NCI-H69 (cell line): ENCODE data around the gene GPR139.

Experiments
- DNase-seq: peaks from one replicate; lab custom pipeline; 2025; lab: John Stamatoyannopoulos, UW

The GPR139 gene

DNA sequence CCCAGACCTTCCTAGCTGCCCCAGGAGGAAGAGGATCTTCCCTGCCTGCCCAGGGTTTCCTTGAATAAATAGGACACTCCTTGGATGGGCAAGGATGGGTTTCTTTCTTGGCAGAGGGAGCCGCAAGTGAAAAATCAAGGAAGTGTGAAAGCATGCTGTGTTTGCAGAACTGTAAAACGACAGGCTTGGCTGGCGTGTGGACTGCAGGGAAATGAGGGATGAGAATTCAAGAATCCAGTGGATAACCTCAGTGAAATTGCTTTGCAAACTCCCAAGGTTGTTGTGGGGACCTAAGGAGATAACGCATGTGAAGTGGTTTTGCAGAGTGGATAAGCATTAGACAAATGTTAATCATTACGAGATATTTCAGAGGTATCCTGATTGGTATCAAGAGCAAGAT, 20.4 kb downstream of the GPR139 start:
- DNase-seq, result no peak

DNA sequence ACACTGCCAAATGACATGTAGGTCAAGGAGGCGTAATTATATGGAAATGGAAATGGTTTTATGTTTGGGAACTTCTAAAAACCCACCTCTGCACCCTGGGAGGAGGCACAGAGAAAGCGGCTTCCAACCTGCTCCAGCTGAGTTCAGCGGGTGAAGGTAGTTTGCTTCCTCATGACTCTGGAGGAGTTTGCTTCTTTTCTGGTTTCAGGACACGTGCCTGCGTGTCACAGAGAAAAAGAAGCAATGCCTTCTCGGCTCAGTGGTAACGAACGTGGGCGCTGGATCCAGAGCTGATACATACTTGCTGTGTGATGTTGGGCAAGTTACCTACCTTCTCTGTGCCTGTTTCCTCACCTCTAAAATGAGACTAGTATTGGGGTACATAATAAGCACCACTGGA, 22.1 kb downstream of the GPR139 start:
- DNase-seq, result no peak

GRCh38 chr16:20051147-20051546, 22.5 kb downstream of the GPR139 start:
- DNase-seq, result no peak

DNA sequence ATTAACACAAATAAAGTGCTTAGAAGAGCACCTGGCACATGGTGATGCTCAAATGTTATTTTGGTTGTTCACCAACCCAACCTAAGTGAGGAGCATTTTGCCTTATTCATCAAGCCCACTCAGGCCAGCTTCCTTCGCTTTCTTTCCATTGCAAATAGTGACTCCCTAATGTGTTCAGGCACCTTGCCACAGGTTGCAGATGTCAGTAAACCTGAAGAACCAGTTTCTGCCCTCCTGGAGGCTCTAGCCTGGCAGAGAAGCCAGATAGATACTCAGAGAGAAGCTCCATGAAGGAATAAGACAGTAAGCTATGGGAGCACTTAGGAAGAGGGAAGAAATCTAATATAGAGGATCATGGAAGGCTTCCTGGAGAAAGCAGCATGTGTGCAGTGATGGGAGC, 23.9 kb downstream of the GPR139 start:
- no peak for DNase-seq

DNA sequence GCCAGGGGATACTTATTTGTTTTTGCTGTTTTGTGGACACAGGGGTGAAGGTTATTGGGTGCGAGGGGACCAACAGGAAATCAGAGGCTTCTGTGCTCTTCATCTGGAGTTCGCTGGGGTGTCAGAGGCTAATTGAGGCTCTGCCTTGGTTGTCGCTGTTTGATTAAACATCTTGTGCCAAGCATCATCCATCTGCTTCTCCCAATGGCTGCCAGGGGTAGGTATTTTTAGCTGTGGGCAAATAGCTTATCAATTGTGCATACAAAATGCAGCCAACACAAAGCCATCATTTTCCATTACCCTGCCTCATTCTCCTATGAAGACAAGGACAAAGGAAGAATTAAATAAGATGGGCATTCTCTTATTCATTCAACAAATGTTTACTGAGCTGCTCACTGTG, 27.8 kb downstream of the GPR139 start:
- DNase-seq, result peak; percentile 21

- no peak for DNase-seq
Observed at GRCh38 chr16:20042848-20043247, 30.8 kb downstream of the GPR139 start.

GRCh38 chr16:20041924-20042596, 31.6 kb downstream of the GPR139 start:
- DNase-seq, result no peak

DNA sequence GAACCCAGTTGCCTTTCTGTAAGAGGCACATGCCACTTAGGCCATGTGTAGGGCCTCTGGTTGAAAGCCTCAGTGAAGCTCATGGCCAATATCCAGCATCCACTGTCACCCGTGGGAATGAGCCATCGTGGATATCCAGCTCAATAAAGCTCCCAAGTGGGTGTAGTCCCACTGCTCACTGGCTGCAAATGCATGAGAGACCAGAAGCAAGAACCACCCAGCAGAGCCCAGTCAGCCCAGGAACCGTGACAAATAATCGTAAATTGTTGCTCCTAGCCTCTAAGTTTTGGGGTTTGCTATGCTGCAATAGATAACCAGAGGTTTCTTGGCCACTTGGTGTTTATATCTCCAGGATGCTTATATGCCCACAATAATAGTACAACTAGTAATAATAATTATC, 33.7 kb downstream of the GPR139 start:
- DNase-seq, result no peak

DNA sequence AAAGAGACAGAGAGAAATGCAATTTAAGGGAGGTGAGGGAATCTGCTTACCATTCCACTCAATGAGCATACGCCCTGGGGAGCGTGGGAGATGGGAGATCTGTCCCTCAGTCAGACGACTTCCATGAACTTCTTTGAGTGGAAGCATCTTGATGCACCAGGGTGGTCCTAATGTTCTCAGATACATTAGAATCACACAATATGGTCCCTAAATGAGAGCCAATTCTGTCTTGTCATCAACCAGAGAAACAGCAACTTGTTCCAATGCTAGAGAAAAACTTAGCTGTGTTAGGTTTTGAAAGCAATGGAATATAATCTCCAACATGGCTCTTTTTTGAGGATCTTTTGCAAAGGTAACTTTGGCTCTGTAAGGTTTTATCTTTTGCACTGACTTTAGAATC, 44.1 kb downstream of the GPR139 start:
- no peak for DNase-seq

DNA sequence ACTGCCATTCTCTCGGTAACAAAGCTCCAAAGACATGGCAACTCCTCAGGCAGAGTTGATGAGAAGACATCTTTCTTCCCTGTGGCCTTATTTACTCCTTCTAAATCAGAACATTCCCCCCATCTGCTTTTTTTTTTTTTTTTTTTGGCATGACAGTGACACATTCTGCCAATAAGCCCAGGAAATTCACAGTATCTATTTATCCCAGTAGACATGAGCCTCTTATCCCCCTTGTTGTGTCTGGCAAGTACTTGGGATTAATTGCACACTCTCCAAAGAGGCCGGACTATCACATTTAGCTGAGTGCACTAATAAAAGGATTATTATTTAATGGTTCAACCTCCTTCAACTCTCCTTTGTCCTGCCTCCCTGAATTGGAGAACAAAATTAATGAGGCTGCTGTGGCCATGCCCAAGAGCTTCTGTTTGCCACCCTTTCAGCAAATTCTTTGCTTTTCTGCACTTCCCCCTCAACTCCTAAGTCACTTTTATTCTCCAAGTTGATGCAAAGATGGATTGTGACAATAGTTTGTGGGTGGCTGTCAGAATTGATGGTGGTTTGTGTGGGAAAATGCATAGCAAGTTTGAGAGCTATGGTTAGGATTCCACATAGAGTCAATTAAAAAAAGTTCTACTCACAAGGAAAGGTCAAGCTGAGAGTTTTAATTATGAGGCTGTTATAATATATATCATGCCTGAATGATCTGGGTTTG, 47.2 kb downstream of the GPR139 start:
- DNase-seq, result no peak

GRCh38 chr16:20023190-20023589, 50.5 kb downstream of the GPR139 start:
- DNase-seq, result no peak

DNA sequence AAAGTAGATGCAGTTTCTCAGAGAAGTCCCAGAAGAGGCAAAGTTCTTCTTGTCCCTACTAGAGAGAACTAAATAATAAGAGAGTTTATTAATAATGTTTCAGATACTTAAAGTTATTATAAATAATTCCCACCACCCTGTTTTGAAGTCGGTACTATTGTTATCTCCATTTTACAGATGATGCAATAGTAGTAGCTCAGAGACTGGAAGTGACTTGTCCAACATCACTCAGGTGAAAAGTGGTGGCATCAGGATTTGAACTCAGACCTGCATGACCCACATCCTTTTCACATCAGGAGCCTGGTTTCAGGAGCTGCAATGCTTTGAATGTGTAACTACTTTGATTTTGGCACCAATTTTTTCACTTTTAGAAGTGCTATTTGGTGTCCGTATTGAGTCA, 52.7 kb downstream of the GPR139 start:
- DNase-seq, result no peak

GRCh38 chr16:20020083-20020482, 53.6 kb downstream of the GPR139 start:
- no peak for DNase-seq

- no peak for DNase-seq
Observed at GRCh38 chr16:20016234-20016633, 57.5 kb downstream of the GPR139 start.

DNA sequence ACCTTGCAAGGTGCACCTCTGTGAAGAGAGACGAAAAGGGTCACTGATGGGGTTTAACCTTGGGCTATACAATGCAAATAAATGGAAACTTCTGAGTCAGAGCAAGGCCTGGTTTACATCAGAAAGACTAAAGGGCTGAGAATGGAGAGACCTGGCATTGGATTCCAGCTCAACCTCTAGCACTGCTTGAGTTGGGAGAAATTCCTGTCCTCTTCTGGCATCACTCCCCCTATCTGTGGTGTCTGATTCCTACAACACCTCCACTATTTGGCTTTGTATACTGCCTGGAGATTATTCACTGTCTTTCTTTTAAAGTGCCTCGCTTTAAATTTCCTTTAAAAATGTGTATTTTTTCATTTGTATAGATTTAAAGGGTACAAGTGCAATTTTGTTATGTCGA, 68.8 kb downstream of the GPR139 start:
- peak; percentile 6 for DNase-seq

GRCh38 chr16:20002936-20003335, 70.8 kb downstream of the GPR139 start:
- no peak for DNase-seq

DNA sequence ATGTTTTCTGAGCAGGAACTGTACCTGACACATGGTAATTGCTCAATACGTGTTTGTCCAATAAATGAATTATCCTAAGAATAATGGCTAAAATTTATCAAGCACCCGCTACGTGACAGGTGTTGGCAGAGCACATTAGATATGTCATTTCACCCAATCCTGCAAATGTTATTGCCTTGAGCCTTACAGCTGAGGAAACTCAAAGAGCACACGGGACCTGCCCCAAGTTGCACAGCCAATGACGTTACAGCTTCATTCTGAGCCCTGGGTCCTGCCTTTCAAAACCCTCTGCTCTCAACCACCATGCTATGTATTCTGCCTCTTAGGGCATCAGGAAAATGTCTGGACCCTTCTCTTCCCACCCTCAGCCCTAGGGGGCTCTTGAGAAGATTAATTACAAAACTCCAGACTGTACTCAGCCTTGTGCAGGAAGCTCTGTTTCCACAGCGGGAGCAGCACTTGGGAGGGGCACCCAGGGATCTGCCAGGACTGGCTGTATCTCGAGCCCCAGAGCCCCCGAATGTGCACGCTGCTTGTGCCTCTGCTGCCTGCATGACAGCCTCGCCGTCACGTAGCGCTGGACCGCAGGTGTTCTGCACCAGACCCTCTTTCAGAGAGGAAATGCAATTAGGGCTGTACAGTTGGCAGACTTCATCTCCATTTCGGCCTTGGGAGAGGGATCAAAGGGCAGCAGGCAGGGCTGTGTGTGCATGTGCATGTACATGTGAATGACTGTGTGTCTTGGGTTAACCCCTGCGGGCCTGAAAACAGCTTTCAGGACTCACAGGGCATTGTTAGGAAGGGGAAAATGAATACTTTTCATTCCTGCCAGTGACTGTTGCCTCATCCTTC, 71.6 kb downstream of the GPR139 start:
- peak; percentile 61 for DNase-seq

DNA sequence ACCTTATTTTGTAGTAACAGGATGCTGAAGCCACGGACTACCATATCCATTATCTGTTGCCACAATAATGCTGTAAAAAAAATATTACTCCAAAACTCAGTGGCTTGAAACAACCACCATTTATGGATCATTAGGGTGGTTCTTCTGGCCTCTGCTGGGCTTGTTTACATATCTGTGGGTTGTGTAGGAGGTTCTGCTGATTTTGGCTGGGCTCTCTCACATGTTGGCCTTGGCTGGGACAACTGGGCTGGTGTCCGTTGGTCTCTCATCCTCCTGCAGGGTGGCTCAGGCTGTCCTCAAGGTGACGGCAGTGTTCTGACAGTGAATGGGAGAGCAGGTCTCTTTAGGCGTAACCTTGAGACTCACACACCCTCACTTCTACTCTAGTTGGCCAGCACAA, 76.0 kb downstream of the GPR139 start:
- DNase-seq, result no peak

DNA sequence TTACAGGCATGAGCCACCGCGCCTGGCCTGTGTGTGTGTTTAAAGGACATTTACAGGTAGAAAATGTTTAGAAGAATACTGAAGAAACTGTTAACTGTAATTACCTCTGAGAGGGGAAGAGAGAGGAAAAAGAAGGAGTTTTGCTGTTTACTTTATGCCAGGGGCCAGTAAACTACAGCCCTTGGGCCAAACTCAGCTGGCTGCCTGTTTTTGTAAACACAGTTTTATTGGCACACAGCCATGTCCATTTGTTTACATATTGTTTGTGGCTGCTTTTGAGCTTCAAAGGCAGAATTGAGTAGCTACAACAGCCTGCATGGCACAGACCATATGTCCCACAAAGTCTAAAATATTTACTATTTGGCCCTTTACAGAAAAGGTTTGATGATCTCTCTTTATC, 76.4 kb downstream of the GPR139 start:
- DNase-seq, result peak; percentile 60

- DNase-seq, result no peak
Observed at GRCh38 chr16:19994466-19995170, 79.1 kb downstream of the GPR139 start.

- no peak for DNase-seq
Observed at GRCh38 chr16:19991614-19992013, 82.1 kb downstream of the GPR139 start.

- no peak for DNase-seq
Observed at GRCh38 chr16:19984135-19984534, 89.6 kb downstream of the GPR139 start.
